Epithelial cell of esophagus (primary cell): ENCODE measurements around the gene DRAXIN.

Source experiments
- DNase-seq: peaks from one replicate; pipeline ENCODE4 v3.0.0; 2010; ENCODE audit warnings: low read depth
- H3K4me3 ChIP-seq: 2 replicates; pipeline ENCODE4 v1.5.1; 2011; ENCODE audit warnings: mild to moderate bottlenecking, low read length, control low read depth
- CTCF ChIP-seq: IDR thresholded peaks from 2 replicates; pipeline ENCODE4 v1.5.1; 2011; ENCODE audit warnings: low read depth, mild to moderate bottlenecking, low read length, control low read depth, inconsistent platforms; ENCODE audit not compliant: insufficient read depth; ENCODE audit errors: missing control alignments

The DRAXIN gene

DNA sequence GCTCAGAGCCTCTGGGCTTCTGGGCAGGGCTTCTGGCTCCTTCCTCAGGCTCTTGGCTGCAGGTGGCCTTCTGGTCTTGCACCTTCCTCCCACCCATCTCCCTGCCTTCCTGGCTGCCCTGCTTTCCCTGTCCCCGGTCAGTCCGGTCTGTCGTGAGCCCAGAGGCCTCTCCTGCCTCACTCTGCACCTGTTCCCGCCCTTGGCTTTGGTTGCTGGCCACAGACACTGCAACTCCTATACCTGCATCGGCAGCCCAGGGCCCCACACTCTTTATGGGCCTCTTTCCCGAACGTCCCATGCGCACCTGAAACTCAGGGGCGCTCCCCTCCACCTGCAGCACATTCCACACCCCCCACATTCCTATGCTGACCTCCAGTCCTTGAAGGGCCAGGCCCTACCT, 45.2 kb upstream of the DRAXIN start:
- DNase-seq = no peak
- H3K4me3 ChIP-seq = no peak overlapping the region
- no peak for TF ChIP-seq CTCF

GRCh38 chr1:11647333-11647732, 44.2 kb upstream of the DRAXIN start:
- no peak for TF ChIP-seq CTCF
- no peak for DNase-seq
- no peak overlapping the region for H3K4me3 ChIP-seq

GRCh38 chr1:11648039-11648438, 43.5 kb upstream of the DRAXIN start:
- no peak for TF ChIP-seq CTCF
- H3K4me3 ChIP-seq = no peak overlapping the region
- no peak for DNase-seq

DNA sequence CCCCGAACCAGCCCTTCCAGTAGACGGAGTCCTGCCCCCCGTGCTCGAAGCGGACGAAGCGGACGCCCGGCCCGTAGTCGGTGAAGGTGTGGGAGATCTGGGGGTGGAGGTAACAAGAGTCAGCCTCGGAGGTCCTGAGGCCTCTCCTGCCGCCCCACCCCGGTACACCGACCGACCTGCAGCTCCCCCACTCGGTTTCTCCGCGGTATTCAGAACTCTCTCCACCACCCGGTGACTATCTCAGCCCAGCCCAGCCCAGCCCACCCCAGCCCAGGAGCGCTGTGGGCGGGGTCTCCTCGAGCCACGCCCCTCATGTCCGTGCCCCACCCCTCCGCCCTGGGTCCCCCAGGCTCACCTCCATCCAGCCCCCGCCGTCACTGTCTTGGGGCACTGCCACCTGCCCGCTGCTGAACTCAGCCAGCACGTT, 42.8 kb upstream of the DRAXIN start:
- peak; percentile 58 for DNase-seq
- no peak overlapping the region for H3K4me3 ChIP-seq
- TF ChIP-seq CTCF = peak; percentile 10

- H3K4me3 ChIP-seq = no peak overlapping the region
- no peak for DNase-seq
- TF ChIP-seq CTCF = no peak
Observed at GRCh38 chr1:11649237-11649623, 42.3 kb upstream of the DRAXIN start.

GRCh38 chr1:11649624-11650330, 41.7 kb upstream of the DRAXIN start:
- DNase-seq = no peak
- TF ChIP-seq CTCF = no peak
- H3K4me3 ChIP-seq = no peak overlapping the region
